ENCODE measurements around the gene BCL2A1. TPM values are rescaled to one million over a fixed set of nuclear protein-coding genes. Genes with fewer than 3 reads are reported as not detected.

Gene BCL2A1
- total and polyA plus RNA-seq, 2 donors (not counting 1 experiment from before 2014, with no cell fraction given), result 0.31 to 8.9 TPM

DNA sequence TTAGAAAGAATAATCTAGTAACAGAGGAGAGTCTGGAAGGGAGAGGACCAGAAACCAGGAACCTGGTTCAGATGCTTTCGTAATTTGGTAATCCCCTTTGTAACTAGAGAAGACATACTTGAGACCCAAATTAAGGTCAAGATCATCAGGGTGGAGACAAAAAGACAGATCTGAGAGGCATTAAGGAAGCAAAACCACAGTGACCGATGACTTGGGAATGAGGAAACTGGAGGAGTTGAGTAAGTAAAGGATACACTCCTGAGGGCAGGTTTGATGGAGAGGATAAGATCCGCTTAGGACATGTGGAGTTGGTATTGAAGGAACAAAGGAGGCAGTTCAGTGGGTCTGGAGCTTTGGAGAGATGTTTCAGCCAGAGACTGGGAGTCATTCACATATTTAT, 23.6 kb upstream of the BCL2A1 start:
- peak overlapping the region; percentile 51 for H2AFZ ChIP-seq (ENCODE audit: low read length)
- TF ChIP-seq, protein P1, sequence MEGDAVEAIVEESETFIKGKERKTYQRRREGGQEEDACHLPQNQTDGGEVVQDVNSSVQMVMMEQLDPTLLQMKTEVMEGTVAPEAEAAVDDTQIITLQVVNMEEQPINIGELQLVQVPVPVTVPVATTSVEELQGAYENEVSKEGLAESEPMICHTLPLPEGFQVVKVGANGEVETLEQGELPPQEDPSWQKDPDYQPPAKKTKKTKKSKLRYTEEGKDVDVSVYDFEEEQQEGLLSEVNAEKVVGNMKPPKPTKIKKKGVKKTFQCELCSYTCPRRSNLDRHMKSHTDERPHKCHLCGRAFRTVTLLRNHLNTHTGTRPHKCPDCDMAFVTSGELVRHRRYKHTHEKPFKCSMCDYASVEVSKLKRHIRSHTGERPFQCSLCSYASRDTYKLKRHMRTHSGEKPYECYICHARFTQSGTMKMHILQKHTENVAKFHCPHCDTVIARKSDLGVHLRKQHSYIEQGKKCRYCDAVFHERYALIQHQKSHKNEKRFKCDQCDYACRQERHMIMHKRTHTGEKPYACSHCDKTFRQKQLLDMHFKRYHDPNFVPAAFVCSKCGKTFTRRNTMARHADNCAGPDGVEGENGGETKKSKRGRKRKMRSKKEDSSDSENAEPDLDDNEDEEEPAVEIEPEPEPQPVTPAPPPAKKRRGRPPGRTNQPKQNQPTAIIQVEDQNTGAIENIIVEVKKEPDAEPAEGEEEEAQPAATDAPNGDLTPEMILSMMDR (conservative IDR thresholded peaks at IDR 0.05 in 1 of 2, IDR thresholded peaks at IDR 0.05 in 1 of 2; ENCODE audit: low read depth in 1 of 2, low read length in 2 of 2), result no peak
- no peak for TF ChIP-seq EZH2 (IDR thresholded peaks at IDR 0.05; ENCODE audit: low read length, missing control alignments)

DNA sequence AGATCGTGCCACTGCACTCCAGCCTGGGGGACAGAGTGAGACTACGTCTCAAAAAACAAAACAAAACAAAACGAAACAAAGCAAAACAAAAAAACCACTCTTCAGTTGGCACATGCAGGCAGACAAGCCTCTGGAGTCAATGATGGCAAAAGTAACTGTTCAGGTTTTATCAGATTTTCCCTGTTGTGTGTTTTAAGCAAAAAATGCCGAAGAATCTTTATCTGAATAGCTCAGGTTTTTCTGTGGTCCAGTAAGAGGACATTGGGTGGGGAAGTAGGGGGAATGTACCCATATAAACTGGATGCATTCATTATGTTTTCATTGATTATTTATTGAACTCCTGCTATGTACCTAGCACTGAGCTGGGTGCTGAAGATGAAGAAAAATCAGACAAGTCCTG, 20.8 kb upstream of the BCL2A1 start:
- Histone ChIP-seq H3K9ac (ENCODE audit: insufficient read depth, low read length) (no peak overlapping the region), H3K9me3 (ENCODE audit: control insufficient read depth, insufficient read depth, low read depth, low read length) (no peaks in the 10 kb centered on the region), H2AFZ (ENCODE audit: low read length) (no peak overlapping the region), H3K4me1 (ENCODE audit: control insufficient read depth, extremely low read depth, insufficient read depth, low read length) (peaks cover 3% of the 10 kb centered on the region), H3K4me3 (replicated peaks in 1 of 4; ENCODE audit: control extremely low read depth in 1 of 4, insufficient read depth in 1 of 4, low read depth in 3 of 4, low read length in 4 of 4) (no peak overlapping the region), H3K27ac (ENCODE audit: insufficient read depth, low read length) (no peak overlapping the region), H4K20me1 (ENCODE audit: control insufficient read depth, extremely low read depth, insufficient read depth, low read length) (no peaks in the 10 kb centered on the region), H3K36me3 (ENCODE audit: control insufficient read depth, insufficient read depth, low read length) (no peaks in the 10 kb centered on the region), H3K27me3 (ENCODE audit: control insufficient read depth, insufficient read depth, low read length) (no peaks in the 10 kb centered on the region), H3K79me2 (ENCODE audit: control insufficient read depth, insufficient read depth, low read length) (no peaks in the 10 kb centered on the region), H3K4me2 (ENCODE audit: extremely low read depth, insufficient read depth, low read length) (no peak overlapping the region)
- TF ChIP-seq EZH2 (IDR thresholded peaks at IDR 0.05; ENCODE audit: low read length, missing control alignments), result no peak
- TF ChIP-seq, protein P1 (conservative IDR thresholded peaks at IDR 0.05 in 1 of 2, IDR thresholded peaks at IDR 0.05 in 1 of 2; ENCODE audit: low read depth in 1 of 2, low read length in 2 of 2), result no peak
- DNase-seq (ENCODE audit: low read depth in 2 of 2), result no peak

More for the DNA sequence above, 23.6 kb upstream of the BCL2A1 start:
- H3K4me1 ChIP-seq (ENCODE audit: control insufficient read depth, extremely low read depth, insufficient read depth, low read length), result peaks cover 3% of the 10 kb centered on the region
- peak in 1 of 2 donors; percentile 68 for DNase-seq (ENCODE audit: low read depth in 2 of 2)
- H3K9me3 ChIP-seq (ENCODE audit: control insufficient read depth, insufficient read depth, low read depth, low read length), result no peaks in the 10 kb centered on the region
- H3K36me3 ChIP-seq (ENCODE audit: control insufficient read depth, insufficient read depth, low read length), result no peaks in the 10 kb centered on the region
- H3K27ac ChIP-seq (ENCODE audit: insufficient read depth, low read length), result no peak overlapping the region
- no peak overlapping the region for H3K4me2 ChIP-seq (ENCODE audit: extremely low read depth, insufficient read depth, low read length)
- no peak overlapping the region for H3K9ac ChIP-seq (ENCODE audit: insufficient read depth, low read length)
- H4K20me1 ChIP-seq (ENCODE audit: control insufficient read depth, extremely low read depth, insufficient read depth, low read length), result no peaks in the 10 kb centered on the region
- no peak overlapping the region for H3K4me3 ChIP-seq (replicated peaks in 1 of 4; ENCODE audit: control extremely low read depth in 1 of 4, insufficient read depth in 1 of 4, low read depth in 3 of 4, low read length in 4 of 4)
- H3K79me2 ChIP-seq (ENCODE audit: control insufficient read depth, insufficient read depth, low read length), result no peaks in the 10 kb centered on the region
- no peaks in the 10 kb centered on the region for H3K27me3 ChIP-seq (ENCODE audit: control insufficient read depth, insufficient read depth, low read length)

DNA sequence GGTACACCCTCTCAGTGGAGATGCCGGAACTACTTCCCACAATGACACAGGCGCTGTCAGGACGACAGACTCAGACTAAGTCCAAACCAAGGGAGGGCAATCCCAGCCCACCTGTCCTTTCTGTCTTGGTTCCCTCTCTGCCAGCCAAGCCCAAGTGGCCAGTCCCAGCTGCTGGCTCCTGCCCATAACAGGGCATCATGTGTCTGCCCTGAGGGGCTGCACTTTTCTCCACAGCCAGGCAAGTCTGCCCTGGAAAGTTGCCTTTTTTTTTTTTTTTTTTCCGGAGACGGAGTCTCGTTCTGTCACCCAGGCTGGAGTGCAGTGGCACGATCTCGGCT, 20.0 kb upstream of the BCL2A1 start:
- Histone ChIP-seq H3K4me3 (replicated peaks in 1 of 4; ENCODE audit: control extremely low read depth in 1 of 4, insufficient read depth in 1 of 4, low read depth in 3 of 4, low read length in 4 of 4) (no peak overlapping the region), H3K9ac (ENCODE audit: insufficient read depth, low read length) (no peak overlapping the region), H3K36me3 (ENCODE audit: control insufficient read depth, insufficient read depth, low read length) (no peaks in the 10 kb centered on the region), H3K9me3 (ENCODE audit: control insufficient read depth, insufficient read depth, low read depth, low read length) (no peaks in the 10 kb centered on the region), H3K27ac (ENCODE audit: insufficient read depth, low read length) (no peak overlapping the region), H4K20me1 (ENCODE audit: control insufficient read depth, extremely low read depth, insufficient read depth, low read length) (no peaks in the 10 kb centered on the region), H3K4me2 (ENCODE audit: extremely low read depth, insufficient read depth, low read length) (no peak overlapping the region), H2AFZ (ENCODE audit: low read length) (no peak overlapping the region), H3K27me3 (ENCODE audit: control insufficient read depth, insufficient read depth, low read length) (no peaks in the 10 kb centered on the region), H3K79me2 (ENCODE audit: control insufficient read depth, insufficient read depth, low read length) (no peaks in the 10 kb centered on the region), H3K4me1 (ENCODE audit: control insufficient read depth, extremely low read depth, insufficient read depth, low read length) (peaks cover 3% of the 10 kb centered on the region)
- TF ChIP-seq EZH2 (IDR thresholded peaks at IDR 0.05; ENCODE audit: low read length, missing control alignments), result no peak
- TF ChIP-seq, protein P1 (conservative IDR thresholded peaks at IDR 0.05 in 1 of 2, IDR thresholded peaks at IDR 0.05 in 1 of 2; ENCODE audit: low read depth in 1 of 2, low read length in 2 of 2), result no peak
- DNase-seq (ENCODE audit: low read depth in 2 of 2), result no peak

Data from fibroblast of lung (primary cell).